ENCODE results near the gene NINJ1. TPM values are rescaled to one million over a fixed set of nuclear protein-coding genes. Genes with fewer than 3 reads are reported as not detected.

NINJ1 gene
- total RNA-seq, 1 donor from 2014 or later, result 11.0 TPM

- Mint-ChIP-seq H3K27me3 (peaks cover 12% of the 10 kb centered on the region), H3K4me1 (no peaks in the 10 kb centered on the region), H3K9me3 (no peaks in the 10 kb centered on the region), H3K27ac (no peak overlapping the region), H3K4me3 (no peak overlapping the region), H3K36me3 (ENCODE audit: low read depth) (no peaks in the 10 kb centered on the region)
- ATAC-seq (ENCODE audit: low read depth) (no peak), DNase-seq (no peak)
- intact Hi-C loops (cut with micrococcal nuclease), result no loop called here
- ChIA-PET CTCF (no interaction called here), POLR2A (no interaction called here)
- no peak for TF ChIP-seq CTCF (IDR thresholded peaks at IDR 0.05)
Observed at GRCh38 chr9:93172666-93173364, 38.8 kb upstream of the NINJ1 start.

GRCh38 chr9:93171261-93171990 is 37.4 kb upstream of the NINJ1 start:
- Mint-ChIP-seq H3K27me3 (peaks cover 12% of the 10 kb centered on the region), H3K9me3 (no peaks in the 10 kb centered on the region), H3K4me3 (no peak overlapping the region), H3K36me3 (ENCODE audit: low read depth) (no peaks in the 10 kb centered on the region), H3K4me1 (no peaks in the 10 kb centered on the region), H3K27ac (no peak overlapping the region)
- ChIA-PET POLR2A (no interaction called here), CTCF (no interaction called here)
- TF ChIP-seq CTCF (IDR thresholded peaks at IDR 0.05), result no peak
- no peak for DNase-seq
- ATAC-seq (ENCODE audit: low read depth), result no peak
- intact Hi-C loops (cut with micrococcal nuclease), result no loop called here

- intact Hi-C loops (cut with micrococcal nuclease), result no loop called here
Observed at GRCh38 chr9:93170571-93170970, 36.5 kb upstream of the NINJ1 start.

GRCh38 chr9:93169444-93169843 is 35.4 kb upstream of the NINJ1 start:
- ChIA-PET POLR2A (no interaction called here), CTCF (no interaction called here)
- no peak for DNase-seq
- intact Hi-C loops (cut with micrococcal nuclease), result loop anchor here (10.0 kb wide), 1 partner anchor 255 kb away; no protein-coding TSS in a partner anchor
- no peak for ATAC-seq (ENCODE audit: low read depth)
- H3K27me3 Mint-ChIP-seq, result peaks cover 10% of the 10 kb centered on the region
- H3K36me3 Mint-ChIP-seq (ENCODE audit: low read depth), result no peaks in the 10 kb centered on the region
- no peak for TF ChIP-seq CTCF (IDR thresholded peaks at IDR 0.05)
- no peak overlapping the region for H3K27ac Mint-ChIP-seq
- H3K4me1 Mint-ChIP-seq, result no peaks in the 10 kb centered on the region
- H3K9me3 Mint-ChIP-seq, result no peaks in the 10 kb centered on the region
- H3K4me3 Mint-ChIP-seq, result no peak overlapping the region

More at GRCh38 chr9:93170571-93170970, 36.5 kb upstream of the NINJ1 start:
- no peaks in the 10 kb centered on the region for H3K9me3 Mint-ChIP-seq
- peaks cover 12% of the 10 kb centered on the region for H3K27me3 Mint-ChIP-seq
- ATAC-seq (ENCODE audit: low read depth), result no peak
- H3K4me3 Mint-ChIP-seq, result no peak overlapping the region
- no peaks in the 10 kb centered on the region for H3K4me1 Mint-ChIP-seq
- H3K36me3 Mint-ChIP-seq (ENCODE audit: low read depth), result no peaks in the 10 kb centered on the region
- no peak for TF ChIP-seq CTCF (IDR thresholded peaks at IDR 0.05)
- ChIA-PET CTCF (no interaction called here), POLR2A (no interaction called here)
- H3K27ac Mint-ChIP-seq, result no peak overlapping the region
- DNase-seq, result no peak

- no peak for DNase-seq
- Mint-ChIP-seq H3K27ac (no peak overlapping the region), H3K27me3 (peaks cover 7% of the 10 kb centered on the region), H3K36me3 (ENCODE audit: low read depth) (no peaks in the 10 kb centered on the region), H3K9me3 (no peaks in the 10 kb centered on the region), H3K4me1 (no peaks in the 10 kb centered on the region), H3K4me3 (no peak overlapping the region)
- ATAC-seq (ENCODE audit: low read depth), result no peak
- CTCF ChIA-PET, result no interaction called here
- TF ChIP-seq CTCF (IDR thresholded peaks at IDR 0.05), result no peak
- intact Hi-C loops (cut with micrococcal nuclease), result loop anchor here (10.0 kb wide), 1 partner anchor 256 kb away; no protein-coding TSS in a partner anchor
- POLR2A ChIA-PET, result no interaction called here
Observed at GRCh38 chr9:93168581-93168980, 34.5 kb upstream of the NINJ1 start.
